EH (cell line): ENCODE results near the gene TDRD9.

Source experiments
- DNase-seq: peaks from one replicate; pipeline ENCODE4 v3.0.0-alpha.2; 2015; ENCODE audit warnings: low read depth

TDRD9 gene

GRCh38 chr14:104075530-104076151 lies 147.4 kb downstream of the TDRD9 start:
- no peak for DNase-seq

- no peak for DNase-seq
Observed at GRCh38 chr14:104076743-104077142, 148.5 kb downstream of the TDRD9 start.

- peak; percentile 85 for DNase-seq
Observed at GRCh38 chr14:104078031-104078455, 149.8 kb downstream of the TDRD9 start.

- no peak for DNase-seq
Observed at GRCh38 chr14:104080376-104081260, 152.4 kb downstream of the TDRD9 start.

GRCh38 chr14:104081261-104081835 lies 153.1 kb downstream of the TDRD9 start:
- no peak for DNase-seq

- no peak for DNase-seq
Observed at GRCh38 chr14:104081951-104082464, 153.8 kb downstream of the TDRD9 start.

- DNase-seq, result no peak
Observed at GRCh38 chr14:104082807-104083206, 154.6 kb downstream of the TDRD9 start.

- DNase-seq, result no peak
Observed at GRCh38 chr14:104084251-104085002, 156.2 kb downstream of the TDRD9 start.

GRCh38 chr14:104085032-104085888 lies 157.0 kb downstream of the TDRD9 start, which contains the start of gene ASPG:
TSS of gene ASPG (plus strand) at chr14:104085700. CDS start at chr14:104085771, 71 bp downstream.
- DNase-seq, result no peak

GRCh38 chr14:104085889-104086201 lies 157.6 kb downstream of the TDRD9 start:
- no peak for DNase-seq

- DNase-seq, result no peak
Observed at GRCh38 chr14:104086210-104086660, 158.0 kb downstream of the TDRD9 start.

GRCh38 chr14:104086661-104087461 lies 158.6 kb downstream of the TDRD9 start:
- DNase-seq, result no peak

- no peak for DNase-seq
Observed at GRCh38 chr14:104087505-104087904, 159.2 kb downstream of the TDRD9 start.

- DNase-seq, result no peak
Observed at GRCh38 chr14:104087981-104088850, 160.0 kb downstream of the TDRD9 start.

GRCh38 chr14:104090071-104090748 lies 162.0 kb downstream of the TDRD9 start:
- DNase-seq, result no peak

GRCh38 chr14:104091061-104091926 lies 163.0 kb downstream of the TDRD9 start:
- DNase-seq, result no peak

GRCh38 chr14:104091927-104092771 lies 163.9 kb downstream of the TDRD9 start:
- DNase-seq, result no peak
